ENCODE measurements around the gene MZT1. TPM values are rescaled to one million over a fixed set of nuclear protein-coding genes. Genes with fewer than 3 reads are reported as not detected.

The MZT1 gene
- total RNA-seq, 1 experiment from 2014 or later = 9.8 TPM

- no peaks in the 10 kb centered on the region for H3K27me3 ChIP-seq (ENCODE audit: control insufficient read depth, insufficient read depth, low read length)
- ATAC-seq (no peak), DNase-seq (ENCODE audit: low read depth, low spot score) (no peak)
- H3K9me3 ChIP-seq (ENCODE audit: control insufficient read depth, insufficient read depth, low read depth, low read length) = no peaks in the 10 kb centered on the region
- no peak overlapping the region for H3K4me3 ChIP-seq (ENCODE audit: low read depth in 2 of 2, low read length in 2 of 2)
- CTCF ChIA-PET = no interaction called here
- no TSS peak for BruUV-seq (replicated peaks)
- H3K4me1 ChIP-seq (ENCODE audit: control insufficient read depth, insufficient read depth, low read length) = no peaks in the 10 kb centered on the region
- in situ Hi-C loops (cut with HindIII; ENCODE audit: low pct_unique_long_range_greater_than_20kb, low sequenced_read_pairs) (no loop called here), intact Hi-C loops (cut with micrococcal nuclease; ENCODE audit: unreplicated experiment) (no loop called here)
- no peak overlapping the region for H3K27ac ChIP-seq (ENCODE audit: low read length)
- H3K36me3 ChIP-seq (ENCODE audit: control insufficient read depth, insufficient read depth, low read length) = no peaks in the 10 kb centered on the region
- POLR2A ChIA-PET = no interaction called here
- no peak for TF ChIP-seq TCF7L2 (IDR thresholded peaks at IDR 0.05; ENCODE audit: low read depth, low read length)
- no peak for TF ChIP-seq POLR2AphosphoS5 (IDR thresholded peaks at IDR 0.05; ENCODE audit: low read depth, low read length)
- TF ChIP-seq, protein P1, sequence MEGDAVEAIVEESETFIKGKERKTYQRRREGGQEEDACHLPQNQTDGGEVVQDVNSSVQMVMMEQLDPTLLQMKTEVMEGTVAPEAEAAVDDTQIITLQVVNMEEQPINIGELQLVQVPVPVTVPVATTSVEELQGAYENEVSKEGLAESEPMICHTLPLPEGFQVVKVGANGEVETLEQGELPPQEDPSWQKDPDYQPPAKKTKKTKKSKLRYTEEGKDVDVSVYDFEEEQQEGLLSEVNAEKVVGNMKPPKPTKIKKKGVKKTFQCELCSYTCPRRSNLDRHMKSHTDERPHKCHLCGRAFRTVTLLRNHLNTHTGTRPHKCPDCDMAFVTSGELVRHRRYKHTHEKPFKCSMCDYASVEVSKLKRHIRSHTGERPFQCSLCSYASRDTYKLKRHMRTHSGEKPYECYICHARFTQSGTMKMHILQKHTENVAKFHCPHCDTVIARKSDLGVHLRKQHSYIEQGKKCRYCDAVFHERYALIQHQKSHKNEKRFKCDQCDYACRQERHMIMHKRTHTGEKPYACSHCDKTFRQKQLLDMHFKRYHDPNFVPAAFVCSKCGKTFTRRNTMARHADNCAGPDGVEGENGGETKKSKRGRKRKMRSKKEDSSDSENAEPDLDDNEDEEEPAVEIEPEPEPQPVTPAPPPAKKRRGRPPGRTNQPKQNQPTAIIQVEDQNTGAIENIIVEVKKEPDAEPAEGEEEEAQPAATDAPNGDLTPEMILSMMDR (IDR thresholded peaks at IDR 0.05) = no peak
- TF ChIP-seq SIN3A (IDR thresholded peaks at IDR 0.05; ENCODE audit: borderline replicate concordance, insufficient read depth, low read depth, low read length) = no peak
- TF ChIP-seq, protein P2, sequence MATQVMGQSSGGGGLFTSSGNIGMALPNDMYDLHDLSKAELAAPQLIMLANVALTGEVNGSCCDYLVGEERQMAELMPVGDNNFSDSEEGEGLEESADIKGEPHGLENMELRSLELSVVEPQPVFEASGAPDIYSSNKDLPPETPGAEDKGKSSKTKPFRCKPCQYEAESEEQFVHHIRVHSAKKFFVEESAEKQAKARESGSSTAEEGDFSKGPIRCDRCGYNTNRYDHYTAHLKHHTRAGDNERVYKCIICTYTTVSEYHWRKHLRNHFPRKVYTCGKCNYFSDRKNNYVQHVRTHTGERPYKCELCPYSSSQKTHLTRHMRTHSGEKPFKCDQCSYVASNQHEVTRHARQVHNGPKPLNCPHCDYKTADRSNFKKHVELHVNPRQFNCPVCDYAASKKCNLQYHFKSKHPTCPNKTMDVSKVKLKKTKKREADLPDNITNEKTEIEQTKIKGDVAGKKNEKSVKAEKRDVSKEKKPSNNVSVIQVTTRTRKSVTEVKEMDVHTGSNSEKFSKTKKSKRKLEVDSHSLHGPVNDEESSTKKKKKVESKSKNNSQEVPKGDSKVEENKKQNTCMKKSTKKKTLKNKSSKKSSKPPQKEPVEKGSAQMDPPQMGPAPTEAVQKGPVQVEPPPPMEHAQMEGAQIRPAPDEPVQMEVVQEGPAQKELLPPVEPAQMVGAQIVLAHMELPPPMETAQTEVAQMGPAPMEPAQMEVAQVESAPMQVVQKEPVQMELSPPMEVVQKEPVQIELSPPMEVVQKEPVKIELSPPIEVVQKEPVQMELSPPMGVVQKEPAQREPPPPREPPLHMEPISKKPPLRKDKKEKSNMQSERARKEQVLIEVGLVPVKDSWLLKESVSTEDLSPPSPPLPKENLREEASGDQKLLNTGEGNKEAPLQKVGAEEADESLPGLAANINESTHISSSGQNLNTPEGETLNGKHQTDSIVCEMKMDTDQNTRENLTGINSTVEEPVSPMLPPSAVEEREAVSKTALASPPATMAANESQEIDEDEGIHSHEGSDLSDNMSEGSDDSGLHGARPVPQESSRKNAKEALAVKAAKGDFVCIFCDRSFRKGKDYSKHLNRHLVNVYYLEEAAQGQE (IDR thresholded peaks at IDR 0.05; ENCODE audit: insufficient read depth in 1 of 2, low read depth in 2 of 2, low read length in 1 of 2) = no peak
Observed at GRCh38 chr13:72716776-72717175, 10.7 kb downstream of the MZT1 start.

GRCh38 chr13:72700509-72700908 lies 26.9 kb downstream of the MZT1 start:
- Histone ChIP-seq H3K27ac (ENCODE audit: low read length) (no peak overlapping the region), H3K4me1 (ENCODE audit: control insufficient read depth, insufficient read depth, low read length) (no peaks in the 10 kb centered on the region), H3K9me3 (ENCODE audit: control insufficient read depth, insufficient read depth, low read depth, low read length) (no peaks in the 10 kb centered on the region), H3K4me3 (ENCODE audit: low read depth in 2 of 2, low read length in 2 of 2) (no peak overlapping the region), H3K27me3 (ENCODE audit: control insufficient read depth, insufficient read depth, low read length) (no peaks in the 10 kb centered on the region), H3K36me3 (ENCODE audit: control insufficient read depth, insufficient read depth, low read length) (no peaks in the 10 kb centered on the region)
- POLR2A ChIA-PET = no interaction called here
- CTCF ChIA-PET = no interaction called here
- no TSS peak for BruUV-seq (replicated peaks)
- intact Hi-C loops (cut with micrococcal nuclease; ENCODE audit: unreplicated experiment) = no loop called here
- ATAC-seq = no peak
- in situ Hi-C loops (cut with HindIII; ENCODE audit: low pct_unique_long_range_greater_than_20kb, low sequenced_read_pairs) = no loop called here
- no peak for DNase-seq (ENCODE audit: low read depth, low spot score)
- TF ChIP-seq POLR2AphosphoS5 (IDR thresholded peaks at IDR 0.05; ENCODE audit: low read depth, low read length) (no peak), TCF7L2 (IDR thresholded peaks at IDR 0.05; ENCODE audit: low read depth, low read length) (no peak), SIN3A (IDR thresholded peaks at IDR 0.05; ENCODE audit: borderline replicate concordance, insufficient read depth, low read depth, low read length) (no peak)
- TF ChIP-seq, protein P1 (IDR thresholded peaks at IDR 0.05) = no peak
- TF ChIP-seq, protein P2 (IDR thresholded peaks at IDR 0.05; ENCODE audit: insufficient read depth in 1 of 2, low read depth in 2 of 2, low read length in 1 of 2) = no peak

Data from Panc1 (cell line).